Adrenal gland (tissue), 19 donors: Measurements from ENCODE around the gene ANKRD17. TPM values are rescaled to one million over a fixed set of nuclear protein-coding genes. Genes with fewer than 3 reads are reported as not detected.

Source experiments
- DNase-seq, 7 donors: peaks; one replicate each; pipeline ENCODE4 v3.0.0-alpha.2; 2019 to 2020
- H3K27ac ChIP-seq, 5 donors: fragments of 200-600 bp; sonication (generic) in 4 of 5; 1 replicate in 3 of 5; 2 replicates in 2 of 5; pipeline versions ENCODE4 v1.5.1 to v1.8.0; 2016 to 2020; ENCODE audit warnings: mild to moderate bottlenecking in 1 of 5
- H3K27me3 ChIP-seq: fragments of 200-600 bp; 2 replicates; pipeline ENCODE4 v1.8.0; 2021
- H3K36me3 ChIP-seq, 2 donors: fragments of 200-600 bp; replicated peaks in 1 of 2; 1 replicate in 1 of 2; 2 replicates in 1 of 2; pipeline versions ENCODE4 v1.5.1 to v1.8.0; 2018 to 2022
- H3K4me1 ChIP-seq, 2 donors: fragments of 200-600 bp; replicated peaks in 1 of 2; 1 replicate in 1 of 2; 2 replicates in 1 of 2; pipeline versions ENCODE4 v1.5.1 to v1.8.0; 2018 to 2021
- H3K4me3 ChIP-seq, 4 donors: fragments of 200-600 bp; sonication (generic) in 3 of 4; one replicate each; pipeline ENCODE4 v1.5.1; 2016 to 2018
- H3K9me3 ChIP-seq, 3 donors: fragments of 200-600 bp; sonication (generic) in 1 of 3; replicated peaks in 1 of 3; 1 replicate in 2 of 3; 2 replicates in 1 of 3; pipeline versions ENCODE4 v1.5.1 to v1.8.0; 2016 to 2021
- POLR2A ChIP-seq, 2 donors: fragments of 450-650 bp; IDR thresholded peaks; one replicate each; pipeline ENCODE4 v1.6.1; 2017; ENCODE audit warnings: antibody characterized with exemption in 2 of 2, mild to moderate bottlenecking in 2 of 2, moderate library complexity in 1 of 2
- WGBS, 4 donors: extraction: QIAGEN DNeasy Blood & Tissue Kit in 2 of 4; methylation state at CpG; one replicate each; pipeline versions ENCODE4 v1.1.5 to v1.1.7; 2013 to 2017; 5-methylcytosine and 5-hydroxymethylcytosine counted together
- intact Hi-C, 2 donors: fragments of 100-400 bp; cut with DNase I; formaldehyde crosslinking; loops; one replicate each; pipeline versions ENCODE4 v1.14.1 to v1.15.0; 2022 to 2023
- long read RNA-seq, 10 donors: library from polyadenylated mRNA in 3 of 10; unstranded in 2 of 10; stranded (forward) in 1 of 10; transcript quantifications; one replicate each; pipeline ENCODE4 v2.0.0 and lab custom pipeline, GENCODE V29; 2021 to 2026
- polyA plus RNA-seq, 3 donors: library from polyadenylated mRNA; stranded (reverse); fragments of 200-250 nt in 2 of 3; fragments of 350-450 nt in 1 of 3; fragmentation: Illumina TruSeq in 1 of 3; extraction: RNeasy Lipid Tissue Mini Kit (QIAGEN cat#74804) in 1 of 3; gene quantifications; one replicate each; pipeline ENCODE4 v1.2.3, GENCODE V29; 2013 to 2014
- total RNA-seq, 9 donors: library from RNA; depleted of rRNA in 4 of 9; stranded (reverse); fragments of >200 nt in 4 of 9; fragments of 120-200 nt in 1 of 9; fragmentation: NEBNext Ultra II Directional in 1 of 9; extraction: Animal tissue kit (Norgen Biotek cat#: 25700) in 1 of 9; gene quantifications; one replicate each; pipeline versions ENCODE4 v1.1.0 to v1.2.4, GENCODE V29; 2013 to 2023
- TF ChIP-seq, protein P1 (sequence below), 6 experiments: fragments of 450-650 bp in 4 of 6; fragments of 200-600 bp in 2 of 6; sonication (generic) in 1 of 6; IDR thresholded peaks; 1 replicate in 5 of 6; 2 replicates in 1 of 6; pipeline versions ENCODE4 v1.5.1 to v1.8.0; 2016 to 2021; ENCODE audit warnings: antibody characterized with exemption in 6 of 6, mild to moderate bottlenecking in 2 of 6, moderate library complexity in 1 of 6
- donor health status: healthy with polysubstance abuse.
- donor health status: Bipolar disorder and iron deficiency.
- donor health status: DM: yes; HTN: yes; CAD: no.
- donor health status: DM: no; HTN: no; CAD: no.
- donor health status: DM: no; HTN: no; CAD: no.
- donor health status: DM: yes; HTN: yes; CAD: no.

ANKRD17 gene, protein sequence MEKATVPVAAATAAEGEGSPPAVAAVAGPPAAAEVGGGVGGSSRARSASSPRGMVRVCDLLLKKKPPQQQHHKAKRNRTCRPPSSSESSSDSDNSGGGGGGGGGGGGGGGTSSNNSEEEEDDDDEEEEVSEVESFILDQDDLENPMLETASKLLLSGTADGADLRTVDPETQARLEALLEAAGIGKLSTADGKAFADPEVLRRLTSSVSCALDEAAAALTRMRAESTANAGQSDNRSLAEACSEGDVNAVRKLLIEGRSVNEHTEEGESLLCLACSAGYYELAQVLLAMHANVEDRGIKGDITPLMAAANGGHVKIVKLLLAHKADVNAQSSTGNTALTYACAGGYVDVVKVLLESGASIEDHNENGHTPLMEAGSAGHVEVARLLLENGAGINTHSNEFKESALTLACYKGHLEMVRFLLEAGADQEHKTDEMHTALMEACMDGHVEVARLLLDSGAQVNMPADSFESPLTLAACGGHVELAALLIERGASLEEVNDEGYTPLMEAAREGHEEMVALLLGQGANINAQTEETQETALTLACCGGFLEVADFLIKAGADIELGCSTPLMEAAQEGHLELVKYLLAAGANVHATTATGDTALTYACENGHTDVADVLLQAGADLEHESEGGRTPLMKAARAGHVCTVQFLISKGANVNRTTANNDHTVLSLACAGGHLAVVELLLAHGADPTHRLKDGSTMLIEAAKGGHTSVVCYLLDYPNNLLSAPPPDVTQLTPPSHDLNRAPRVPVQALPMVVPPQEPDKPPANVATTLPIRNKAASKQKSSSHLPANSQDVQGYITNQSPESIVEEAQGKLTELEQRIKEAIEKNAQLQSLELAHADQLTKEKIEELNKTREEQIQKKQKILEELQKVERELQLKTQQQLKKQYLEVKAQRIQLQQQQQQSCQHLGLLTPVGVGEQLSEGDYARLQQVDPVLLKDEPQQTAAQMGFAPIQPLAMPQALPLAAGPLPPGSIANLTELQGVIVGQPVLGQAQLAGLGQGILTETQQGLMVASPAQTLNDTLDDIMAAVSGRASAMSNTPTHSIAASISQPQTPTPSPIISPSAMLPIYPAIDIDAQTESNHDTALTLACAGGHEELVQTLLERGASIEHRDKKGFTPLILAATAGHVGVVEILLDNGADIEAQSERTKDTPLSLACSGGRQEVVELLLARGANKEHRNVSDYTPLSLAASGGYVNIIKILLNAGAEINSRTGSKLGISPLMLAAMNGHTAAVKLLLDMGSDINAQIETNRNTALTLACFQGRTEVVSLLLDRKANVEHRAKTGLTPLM (N-terminal part only)
- total RNA-seq: 10 to 100 TPM; 37.7 to 66.3 (median 52.8) TPM
- polyA plus RNA-seq: 10 to 100 TPM; 13.3 to 52.8 (median 14.5) TPM
- long read RNA-seq, donor 1, partial matches to known transcripts: 16 of 16 reads
- long read RNA-seq, donor 1, other reads (novel, unspliced or antisense): 0 of 16 reads
- long read RNA-seq, donor 2, partial matches to known transcripts: 5 of 5 reads
- long read RNA-seq, donor 2, other reads (novel, unspliced or antisense): 0 of 5 reads
- long read RNA-seq, donor 3, partial matches to known transcripts: 8 of 8 reads
- long read RNA-seq, donor 3, other reads (novel, unspliced or antisense): 0 of 8 reads
- long read RNA-seq, donor 4, partial matches to known transcripts: 14 of 19 reads
- long read RNA-seq, donor 4, other reads (novel, unspliced or antisense): 5 of 19 reads
- long read RNA-seq, donor 5, partial matches to known transcripts: 11 of 18 reads
- long read RNA-seq, donor 5, other reads (novel, unspliced or antisense): 7 of 18 reads
- long read RNA-seq, donor 6, partial matches to known transcripts: 3 of 4 reads
- long read RNA-seq, donor 6, other reads (novel, unspliced or antisense): 1 of 4 reads
- long read RNA-seq, donor 7, partial matches to known transcripts: 10 of 10 reads
- long read RNA-seq, donor 7, other reads (novel, unspliced or antisense): 0 of 10 reads
- long read RNA-seq, donor 8, partial matches to known transcripts: 11 of 11 reads
- long read RNA-seq, donor 8, other reads (novel, unspliced or antisense): 0 of 11 reads
- long read RNA-seq, donor 9, partial matches to known transcripts: 20 of 20 reads
- long read RNA-seq, donor 9, other reads (novel, unspliced or antisense): 0 of 20 reads
- long read RNA-seq, donor 10, partial matches to known transcripts: 12 of 12 reads
- long read RNA-seq, donor 10, other reads (novel, unspliced or antisense): 0 of 12 reads

DNA sequence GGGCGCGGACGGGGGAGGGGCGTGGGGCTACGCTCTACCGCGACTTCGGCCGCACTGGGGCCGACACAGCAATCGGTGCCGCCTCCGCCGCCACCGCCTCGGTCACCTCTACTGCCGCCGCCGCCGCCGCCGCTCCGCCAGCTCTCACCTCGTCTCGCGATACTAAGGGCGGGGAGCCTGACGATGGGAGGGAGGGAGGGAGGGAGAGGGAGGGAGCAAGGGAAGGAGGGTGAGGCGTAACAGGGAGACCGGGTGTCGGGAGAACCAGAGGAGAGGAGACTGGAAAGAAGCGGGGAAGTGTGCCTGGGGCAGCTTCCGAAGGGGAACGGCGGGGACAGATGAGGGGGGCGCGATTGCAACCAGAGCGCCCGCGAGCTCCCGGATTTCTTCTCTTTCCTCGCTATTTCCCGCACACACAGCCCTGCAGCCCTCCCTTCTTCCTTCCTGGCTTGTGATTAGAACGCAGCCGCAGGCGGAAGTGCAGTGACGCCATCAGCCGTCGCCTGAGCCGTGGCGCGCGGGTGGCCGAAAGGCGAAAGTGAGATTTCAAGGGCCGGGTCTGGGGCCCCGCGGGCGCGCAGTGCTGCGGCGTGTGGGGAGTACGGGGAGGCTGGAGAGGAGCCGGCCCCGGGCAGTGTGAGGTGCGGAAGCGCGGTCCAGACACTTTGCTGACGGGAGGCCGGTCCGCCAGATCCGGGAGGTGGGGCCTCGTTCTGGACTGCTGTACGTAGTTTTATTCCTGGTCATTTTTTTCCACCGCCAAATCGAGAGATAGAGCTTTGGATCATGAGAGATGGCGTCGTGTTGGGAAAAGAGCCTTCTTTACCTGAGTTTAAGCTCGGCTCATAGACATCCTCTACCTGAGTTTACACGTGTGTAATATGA lies at the start of gene ANKRD17:
TSS of gene ANKRD17 (minus strand) at position 113 of the 885 bp plus-strand sequence. CDS start 130 bp downstream, outside the sequence.
- Histone ChIP-seq H3K4me1 (peaks cover 24 to 40% of the 10 kb centered on the region in 2 donors), H3K27me3 (no peaks in the 10 kb centered on the region), H3K4me3 (peak within 1 kb of the TSS; percentile 38 to 98 (median 85)), H3K27ac (peak within 1 kb of the TSS; percentile 97 to 99 (median 99)), H3K9me3 (no peaks in the 10 kb centered on the region), H3K36me3 (no peaks in the 10 kb centered on the region)
- intact Hi-C loops: loop anchor here (10.0 kb wide), 2 partner anchors 104 to 194 kb away; partner anchors contain the start of gene COX18 (in 1 of the 2)
- peak; percentile 92 to 97 (median 95) for DNase-seq
- TF ChIP-seq, protein P1, sequence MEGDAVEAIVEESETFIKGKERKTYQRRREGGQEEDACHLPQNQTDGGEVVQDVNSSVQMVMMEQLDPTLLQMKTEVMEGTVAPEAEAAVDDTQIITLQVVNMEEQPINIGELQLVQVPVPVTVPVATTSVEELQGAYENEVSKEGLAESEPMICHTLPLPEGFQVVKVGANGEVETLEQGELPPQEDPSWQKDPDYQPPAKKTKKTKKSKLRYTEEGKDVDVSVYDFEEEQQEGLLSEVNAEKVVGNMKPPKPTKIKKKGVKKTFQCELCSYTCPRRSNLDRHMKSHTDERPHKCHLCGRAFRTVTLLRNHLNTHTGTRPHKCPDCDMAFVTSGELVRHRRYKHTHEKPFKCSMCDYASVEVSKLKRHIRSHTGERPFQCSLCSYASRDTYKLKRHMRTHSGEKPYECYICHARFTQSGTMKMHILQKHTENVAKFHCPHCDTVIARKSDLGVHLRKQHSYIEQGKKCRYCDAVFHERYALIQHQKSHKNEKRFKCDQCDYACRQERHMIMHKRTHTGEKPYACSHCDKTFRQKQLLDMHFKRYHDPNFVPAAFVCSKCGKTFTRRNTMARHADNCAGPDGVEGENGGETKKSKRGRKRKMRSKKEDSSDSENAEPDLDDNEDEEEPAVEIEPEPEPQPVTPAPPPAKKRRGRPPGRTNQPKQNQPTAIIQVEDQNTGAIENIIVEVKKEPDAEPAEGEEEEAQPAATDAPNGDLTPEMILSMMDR (IDR thresholded peaks at IDR 0.05): peak in 5 of 6 experiments; percentile 21 to 57 (median 50)
- peak; percentile 81 to 94 for TF ChIP-seq POLR2A (IDR thresholded peaks at IDR 0.05)
- WGBS, 4 donors: 0 to 1% (median 0%) methylated on average over 38 to 80 of the region's 80 CpGs

DNA sequence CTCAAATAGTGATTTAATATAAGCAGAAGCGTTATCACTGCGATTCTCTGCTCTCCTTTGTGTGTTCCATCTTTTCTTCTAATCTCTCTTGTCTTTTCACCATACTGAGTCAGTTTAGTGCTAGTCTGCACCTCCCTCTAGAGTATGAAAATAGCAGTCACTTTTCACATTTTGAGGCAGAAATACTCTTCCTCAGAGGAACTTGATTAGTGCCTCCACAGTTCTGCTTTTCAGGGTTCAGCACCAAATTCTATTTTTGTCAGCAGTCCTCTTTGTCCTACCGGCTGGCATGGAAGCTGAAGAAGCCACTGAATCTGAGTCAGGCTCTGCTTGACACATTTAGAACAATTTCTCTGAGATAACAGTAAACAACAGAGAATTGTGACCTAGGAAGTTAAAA lies 49.7 kb upstream of the ANKRD17 start:
- WGBS, 4 donors: 46 to 62% (median 51%) methylated on average over 3 of the region's 3 CpGs
- intact Hi-C loops: no loop called here

More for the DNA sequence above, 49.7 kb upstream of the ANKRD17 start:
- Histone ChIP-seq H3K4me1 (no peaks in the 10 kb centered on the region), H3K36me3 (no peaks in the 10 kb centered on the region), H3K27me3 (no peaks in the 10 kb centered on the region), H3K4me3 (no peak overlapping the region), H3K27ac (no peak overlapping the region), H3K9me3 (no peaks in the 10 kb centered on the region)
- no peak for TF ChIP-seq POLR2A (IDR thresholded peaks at IDR 0.05)
- TF ChIP-seq, protein P1 (IDR thresholded peaks at IDR 0.05): peak in 3 of 6 experiments; percentile 7 to 33 (median 13)
- no peak for DNase-seq
